Measurements from ENCODE around the gene ZFYVE28. TPM values are rescaled to one million over a fixed set of nuclear protein-coding genes. Genes with fewer than 3 reads are reported as not detected.

The ZFYVE28 gene
- total RNA-seq, 1 donor from 2014 or later: 5.9 TPM

- H3K9me3 Mint-ChIP-seq: no peaks in the 10 kb centered on the region
- no peak for ATAC-seq (ENCODE audit: low read depth)
These were observed 165.0 kb downstream of the ZFYVE28 start for GRCh38 chr4:2253160-2254084.

GRCh38 chr4:2252530-2253091 lies 165.8 kb downstream of the ZFYVE28 start:
- ChIA-PET CTCF (no interaction called here), POLR2A (interaction anchor here (0.6 kb wide), 2 partner anchors 22 to 1230 kb away, joined by 3 to 4 read pairs; no protein-coding TSS in a partner anchor)
- ATAC-seq (ENCODE audit: low read depth) (no peak), DNase-seq (no peak)
- H3K27me3 Mint-ChIP-seq: no peaks in the 10 kb centered on the region
- no peak overlapping the region for H3K4me3 Mint-ChIP-seq
- intact Hi-C loops (cut with micrococcal nuclease): no loop called here
- no peak overlapping the region for H3K27ac Mint-ChIP-seq
- peaks cover 7% of the 10 kb centered on the region for H3K4me1 Mint-ChIP-seq
- H3K36me3 Mint-ChIP-seq (ENCODE audit: low read depth): peaks cover 50% of the 10 kb centered on the region
- no peak for TF ChIP-seq CTCF (IDR thresholded peaks at IDR 0.05)
- H3K9me3 Mint-ChIP-seq: no peaks in the 10 kb centered on the region

More at GRCh38 chr4:2253160-2254084, 165.0 kb downstream of the ZFYVE28 start:
- H3K4me1 Mint-ChIP-seq: peaks cover 9% of the 10 kb centered on the region
- intact Hi-C loops (cut with micrococcal nuclease): no loop called here
- TF ChIP-seq CTCF (IDR thresholded peaks at IDR 0.05): no peak
- ChIA-PET CTCF (no interaction called here), POLR2A (interaction anchor here (0.6 kb wide), 1 partner anchor 1231 kb away, joined by 4 read pairs; no protein-coding TSS in a partner anchor)
- no peak overlapping the region for H3K4me3 Mint-ChIP-seq
- H3K36me3 Mint-ChIP-seq (ENCODE audit: low read depth): peaks cover 55% of the 10 kb centered on the region
- no peaks in the 10 kb centered on the region for H3K27me3 Mint-ChIP-seq
- peak; percentile 9 for DNase-seq
- no peak overlapping the region for H3K27ac Mint-ChIP-seq

GRCh38 chr4:2251795-2252529 lies 166.5 kb downstream of the ZFYVE28 start:
- intact Hi-C loops (cut with micrococcal nuclease): no loop called here
- Mint-ChIP-seq H3K36me3 (ENCODE audit: low read depth) (peaks cover 48% of the 10 kb centered on the region), H3K4me3 (no peak overlapping the region), H3K27me3 (no peaks in the 10 kb centered on the region), H3K27ac (no peak overlapping the region), H3K9me3 (no peaks in the 10 kb centered on the region), H3K4me1 (peaks cover 3% of the 10 kb centered on the region)
- ChIA-PET POLR2A (interaction anchor here (0.6 kb wide), 1 partner anchor 21 kb away, joined by 3 read pairs; no protein-coding TSS in a partner anchor), CTCF (no interaction called here)
- ATAC-seq (ENCODE audit: low read depth): no peak
- DNase-seq: no peak
- no peak for TF ChIP-seq CTCF (IDR thresholded peaks at IDR 0.05)

DNA sequence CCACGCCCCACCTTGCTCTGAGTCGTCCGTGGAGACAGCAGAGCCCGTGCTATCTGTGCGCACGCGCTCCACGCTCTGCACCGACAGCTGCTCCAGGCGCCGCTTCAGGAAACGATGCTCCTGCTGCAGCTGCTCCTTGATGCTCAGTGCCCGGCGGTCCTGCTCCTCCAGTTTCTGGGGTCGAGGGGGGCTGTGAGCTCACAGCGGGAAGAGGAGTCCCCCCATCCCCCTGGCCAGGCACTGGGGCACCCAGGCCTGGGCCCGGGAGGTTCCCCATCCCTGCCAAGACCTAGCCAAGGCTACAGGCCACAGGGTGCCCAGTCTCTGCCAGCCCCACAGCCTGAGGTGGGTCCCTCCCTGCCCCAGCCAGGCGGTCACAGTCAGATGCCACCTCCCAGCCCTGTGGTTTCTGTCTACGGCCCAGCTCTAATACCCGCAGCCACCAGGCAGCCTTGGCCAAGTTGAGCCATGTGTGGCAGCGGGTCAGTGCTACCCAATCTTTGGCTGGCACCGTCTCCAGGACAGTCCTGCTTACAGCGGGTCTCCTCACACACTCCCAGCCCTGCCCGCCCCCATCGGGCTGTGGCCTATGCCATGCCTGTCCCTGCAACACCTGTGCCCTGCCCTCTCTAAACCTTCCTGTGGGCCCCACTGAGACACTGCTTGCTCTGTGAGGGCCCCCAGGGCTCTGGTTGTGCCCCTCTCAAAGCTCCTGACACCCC lies 167.2 kb downstream of the ZFYVE28 start:
- POLR2A ChIA-PET: interaction anchor here (0.7 kb wide), 1 partner anchor 40 kb away, joined by 3 read pairs; no protein-coding TSS in a partner anchor
- TF ChIP-seq CTCF (IDR thresholded peaks at IDR 0.05): no peak
- no peaks in the 10 kb centered on the region for H3K4me1 Mint-ChIP-seq
- H3K36me3 Mint-ChIP-seq (ENCODE audit: low read depth): peaks cover 45% of the 10 kb centered on the region
- H3K9me3 Mint-ChIP-seq: no peaks in the 10 kb centered on the region
- no peak for ATAC-seq (ENCODE audit: low read depth)
- CTCF ChIA-PET: no interaction called here
- H3K27me3 Mint-ChIP-seq: no peaks in the 10 kb centered on the region
- H3K4me3 Mint-ChIP-seq: no peak overlapping the region
- intact Hi-C loops (cut with micrococcal nuclease): no loop called here
- no peak overlapping the region for H3K27ac Mint-ChIP-seq
- DNase-seq: peak; percentile 14

Data from activated B cell treated with CpG ODN at 0.5 μM for 24 hours (primary cell).